Spleen (tissue), 11 donors: Measurements from ENCODE around the gene CRYGB. TPM values are rescaled to one million over a fixed set of nuclear protein-coding genes. Genes with fewer than 3 reads are reported as not detected.

Experiments used
- DNase-seq: peaks from one replicate; pipeline ENCODE4 v3.0.0-alpha.2; 2020
- H3K27ac ChIP-seq, 8 donors: fragments of 200-600 bp; sonication (generic) in 7 of 8; 1 replicate in 4 of 8; 2 replicates in 4 of 8; pipeline versions ENCODE4 v1.5.0 to v1.8.0; 2016 to 2021; ENCODE audit warnings: inconsistent platforms in 4 of 8, mild to moderate bottlenecking in 4 of 8, moderate library complexity in 1 of 8
- H3K27me3 ChIP-seq, 7 donors: fragments of 200-600 bp; sonication (generic) in 6 of 7; replicated peaks in 1 of 7; 1 replicate in 4 of 7; 2 replicates in 3 of 7; pipeline versions ENCODE4 v1.5.0 to v1.8.0; 2016 to 2021; ENCODE audit warnings: inconsistent platforms in 3 of 7, mild to moderate bottlenecking in 1 of 7
- H3K36me3 ChIP-seq, 6 donors: fragments of 200-600 bp; sonication (generic) in 5 of 6; 1 replicate in 4 of 6; 2 replicates in 2 of 6; pipeline versions ENCODE4 v1.5.0 to v1.8.0; 2016 to 2021; ENCODE audit warnings: inconsistent platforms in 2 of 6
- H3K4me1 ChIP-seq, 6 donors: fragments of 200-600 bp; sonication (generic) in 5 of 6; 1 replicate in 3 of 6; 2 replicates in 3 of 6; pipeline versions ENCODE4 v1.5.0 to v1.8.0; 2016 to 2021; ENCODE audit warnings: inconsistent platforms in 3 of 6
- H3K4me3 ChIP-seq, 8 donors: fragments of 200-600 bp; sonication (generic) in 7 of 8; 1 replicate in 4 of 8; 2 replicates in 4 of 8; pipeline versions ENCODE4 v1.5.0 to v1.8.0; 2016 to 2021; ENCODE audit warnings: inconsistent platforms in 4 of 8, mild to moderate bottlenecking in 4 of 8, moderate library complexity in 2 of 8
- H3K9me3 ChIP-seq, 8 donors: fragments of 200-600 bp; sonication (generic) in 7 of 8; 1 replicate in 4 of 8; 2 replicates in 4 of 8; pipeline versions ENCODE4 v1.5.0 to v1.8.0; 2016 to 2021; ENCODE audit warnings: inconsistent platforms in 4 of 8
- CTCF ChIP-seq, 11 experiments: fragments of 200-600 bp in 7 of 11; fragments of 450-650 bp in 4 of 11; sonication (generic) in 4 of 11; IDR thresholded peaks in 8 of 11; conservative IDR thresholded peaks in 3 of 11; 1 replicate in 7 of 11; 2 replicates in 4 of 11; pipeline versions ENCODE4 v1.4.0 to v1.8.0; 2016 to 2021; ENCODE audit warnings: antibody characterized with exemption in 11 of 11, inconsistent platforms in 4 of 11, mild to moderate bottlenecking in 1 of 11
- POLR2A ChIP-seq, 3 donors: fragments of 450-650 bp; IDR thresholded peaks; one replicate each; pipeline ENCODE4 v1.5.1; 2017; ENCODE audit warnings: antibody characterized with exemption in 3 of 3, mild to moderate bottlenecking in 1 of 3
- POLR2AphosphoS5 ChIP-seq, 3 donors: sonication (generic); formaldehyde crosslinking; IDR thresholded peaks; one replicate each; pipeline ENCODE4 v1.5.1; 2017; ENCODE audit warnings: antibody characterized with exemption in 3 of 3
- WGBS, 5 donors: extraction: QIAGEN DNeasy Blood & Tissue Kit in 3 of 5; methylation state at CpG; one replicate each; pipeline versions ENCODE4 v1.1.5 to v1.1.7; 2013 to 2018; 5-methylcytosine and 5-hydroxymethylcytosine counted together
- intact Hi-C: fragments of 100-400 bp; cut with DNase I; formaldehyde crosslinking; loops from one replicate; pipeline ENCODE4 v1.15.0; 2023; ENCODE audit warnings: low total_unique reads
- polyA plus RNA-seq, 3 donors: library from polyadenylated mRNA; stranded (reverse); fragments of 200-250 nt; gene quantifications; one replicate each; pipeline ENCODE4 v1.2.1, GENCODE V29; 2013
- total RNA-seq, 7 donors: library from RNA; depleted of rRNA in 3 of 7; stranded (reverse); fragments of >200 nt in 3 of 7; fragmentation: NEBNext Ultra II Directional in 4 of 7; extraction: Animal tissue kit (Norgen Biotek cat#: 25700) in 4 of 7; gene quantifications; one replicate each; pipeline versions ENCODE4 v1.1.0 to v1.2.1, GENCODE V29; 2016 to 2021
- donor health status: healthy with polysubstance abuse.
- donor health status: DM: no; HTN: no; CAD: no; lungs with moderate emphysema.
- donor health status: DM: no; HTN: no; CAD: no.
- donor health status: Bipolar disorder and iron deficiency.
- donor health status: healthy.
- donor health status: DM: no; HTN: no; CAD: no.
- donor health status: DM: yes; HTN: yes; CAD: no.

CRYGB gene
- total and polyA plus RNA-seq, 10 donors, result not detected

GRCh38 chr2:208183526-208183925, 37.6 kb upstream of the CRYGB start:
- TF ChIP-seq POLR2AphosphoS5 (IDR thresholded peaks at IDR 0.05) (no peak), POLR2A (IDR thresholded peaks at IDR 0.05) (no peak), CTCF (IDR thresholded peaks at IDR 0.05 in 8 of 11, conservative IDR thresholded peaks at IDR 0.05 in 3 of 11) (no peak)
- H3K27me3 ChIP-seq, result peaks cover 0 to 19% (median 0%) of the 10 kb centered on the region in 7 donors
- H3K9me3 ChIP-seq, result no peaks in the 10 kb centered on the region
- H3K27ac ChIP-seq, result no peak overlapping the region
- 27 to 48% (median 36%) methylated on average over 7 of the region's 7 CpGs for WGBS, 5 donors
- H3K4me1 ChIP-seq, result peaks cover 0 to 9% (median 0%) of the 10 kb centered on the region in 6 donors
- peak overlapping the region in 1 of 8 donors; percentile 18 for H3K4me3 ChIP-seq
- DNase-seq, result peak; percentile 81
- no peaks in the 10 kb centered on the region for H3K36me3 ChIP-seq
- intact Hi-C loops, result no loop called here

- DNase-seq, result no peak
- Histone ChIP-seq H3K36me3 (no peaks in the 10 kb centered on the region), H3K27ac (no peak overlapping the region), H3K27me3 (peaks cover 0 to 19% (median 0%) of the 10 kb centered on the region in 7 donors), H3K4me1 (peaks cover 0 to 9% (median 0%) of the 10 kb centered on the region in 6 donors), H3K4me3 (no peak overlapping the region), H3K9me3 (no peaks in the 10 kb centered on the region)
- intact Hi-C loops, result no loop called here
- TF ChIP-seq POLR2A (IDR thresholded peaks at IDR 0.05) (no peak), POLR2AphosphoS5 (IDR thresholded peaks at IDR 0.05) (no peak), CTCF (IDR thresholded peaks at IDR 0.05 in 8 of 11, conservative IDR thresholded peaks at IDR 0.05 in 3 of 11) (no peak)
- 80 to 89% (median 86%) methylated on average over 3 of the region's 3 CpGs for WGBS, 5 donors
Observed at GRCh38 chr2:208182835-208183234, 36.9 kb upstream of the CRYGB start.

- intact Hi-C loops, result loop anchor here (5.0 kb wide), 1 partner anchor 73 kb away; no protein-coding TSS in a partner anchor
Observed at GRCh38 chr2:208179028-208179609, 33.2 kb upstream of the CRYGB start.

More at GRCh38 chr2:208179028-208179609, 33.2 kb upstream of the CRYGB start:
- H3K9me3 ChIP-seq, result no peaks in the 10 kb centered on the region
- no peaks in the 10 kb centered on the region for H3K36me3 ChIP-seq
- no peak overlapping the region for H3K27ac ChIP-seq
- H3K4me3 ChIP-seq, result no peak overlapping the region
- peaks cover 0 to 18% (median 6%) of the 10 kb centered on the region in 6 donors for H3K4me1 ChIP-seq
- H3K27me3 ChIP-seq, result peaks cover 0 to 6% (median 0%) of the 10 kb centered on the region in 7 donors
- no peak for TF ChIP-seq CTCF (IDR thresholded peaks at IDR 0.05 in 8 of 11, conservative IDR thresholded peaks at IDR 0.05 in 3 of 11)
- no peak for TF ChIP-seq POLR2A (IDR thresholded peaks at IDR 0.05)
- no peak for TF ChIP-seq POLR2AphosphoS5 (IDR thresholded peaks at IDR 0.05)
- 56 to 67% (median 62%) methylated on average over 4 of the region's 4 CpGs for WGBS, 5 donors
- no peak for DNase-seq
